SU-DHL-6 (cell line): ENCODE results near the gene WIPF3.
"Not testable (repeated sequence)": the region's sequence is repeated elsewhere in the genome, so short reads cannot be mapped to it uniquely, and the experiment has no call there.

Source experiments
- H2AFZ ChIP-seq: fragments of 200-600 bp; sonication (generic); 2 replicates; pipeline ENCODE4 v1.6.1; 2014; ENCODE audit warnings: low read depth, mild to moderate bottlenecking, moderate library complexity, mixed read lengths, antibody characterized with exemption, low read length; ENCODE audit not compliant: severe bottlenecking
- H3F3A ChIP-seq: fragments of 200-600 bp; shearing (Covaris generic); 2 replicates; pipeline ENCODE4 v1.6.0; 2016; ENCODE audit warnings: antibody characterized with exemption, mild to moderate bottlenecking; ENCODE audit not compliant: insufficient read depth
- H3K27ac ChIP-seq: fragments of 200-600 bp; sonication (generic); 2 replicates; pipeline ENCODE4 v1.5.1; 2016; ENCODE audit warnings: low read depth, mild to moderate bottlenecking, low read length, moderate library complexity, mixed read lengths
- H3K27me3 ChIP-seq: fragments of 200-600 bp; sonication (generic), shearing (Covaris generic); 2 replicates; pipeline ENCODE4 v1.6.0; 2014; ENCODE audit warnings: mild to moderate bottlenecking, low read length
- H3K36me3 ChIP-seq: fragments of 200-600 bp; sonication (generic); 2 replicates; pipeline ENCODE4 v1.6.1; 2014; ENCODE audit warnings: mild to moderate bottlenecking, low read length, mixed read lengths
- H3K4me2 ChIP-seq: fragments of 300-600, 200-600 bp; shearing (Covaris generic), sonication (generic); 2 replicates; pipeline ENCODE4 v1.6.0; 2014; ENCODE audit warnings: low read length, low read depth, mild to moderate bottlenecking; ENCODE audit not compliant: poor library complexity, severe bottlenecking
- H3K4me3 ChIP-seq: fragments of 200-600 bp; sonication (generic); 2 replicates; pipeline ENCODE4 v1.5.1; 2014; ENCODE audit warnings: antibody characterized with exemption, low read length, mild to moderate bottlenecking, mixed read lengths; ENCODE audit not compliant: insufficient read depth, poor library complexity, severe bottlenecking
- H3K79me2 ChIP-seq: fragments of 200-600 bp; sonication (generic); 2 replicates; pipeline ENCODE4 v1.6.1; 2014; ENCODE audit warnings: mild to moderate bottlenecking, low read length, moderate library complexity; ENCODE audit not compliant: insufficient read depth
- H3K9ac ChIP-seq: fragments of 200-600 bp; sonication (generic); 2 replicates; pipeline ENCODE4 v1.7.0; 2014; ENCODE audit warnings: mild to moderate bottlenecking, low read length
- H3K9me2 ChIP-seq: fragments of 200-600 bp; sonication (generic); replicated peaks from 2 replicates; pipeline ENCODE4 v1.6.1; 2014; ENCODE audit warnings: low read length; ENCODE audit not compliant: insufficient read depth
- H3K9me3 ChIP-seq: fragments of 200-600 bp; sonication (generic); 2 replicates; pipeline ENCODE4 v1.6.1; 2014; ENCODE audit warnings: low read length, mixed read lengths; ENCODE audit not compliant: insufficient read depth
- H4K20me1 ChIP-seq: fragments of 200-600 bp; sonication (generic); 2 replicates; pipeline ENCODE4 v1.6.1; 2014; ENCODE audit warnings: low read depth, mild to moderate bottlenecking, antibody characterized with exemption, low read length, moderate library complexity, mixed read lengths
- CTCF ChIP-seq: fragments of 200-600 bp; sonication (generic); IDR thresholded peaks from one replicate; pipeline ENCODE4 v1.5.1; 2017; ENCODE audit warnings: antibody characterized with exemption, mild to moderate bottlenecking, low read length, moderate library complexity; ENCODE audit not compliant: insufficient read depth, poor library complexity, severe bottlenecking
- EZH2phosphoT487 ChIP-seq: fragments of 200-600 bp; sonication (generic), shearing (Covaris generic); conservative IDR thresholded peaks from 2 replicates; pipeline ENCODE4 v1.6.1; 2018; ENCODE audit warnings: mild to moderate bottlenecking, antibody characterized with exemption, low read length, moderate library complexity, mixed read lengths

WIPF3 gene

DNA sequence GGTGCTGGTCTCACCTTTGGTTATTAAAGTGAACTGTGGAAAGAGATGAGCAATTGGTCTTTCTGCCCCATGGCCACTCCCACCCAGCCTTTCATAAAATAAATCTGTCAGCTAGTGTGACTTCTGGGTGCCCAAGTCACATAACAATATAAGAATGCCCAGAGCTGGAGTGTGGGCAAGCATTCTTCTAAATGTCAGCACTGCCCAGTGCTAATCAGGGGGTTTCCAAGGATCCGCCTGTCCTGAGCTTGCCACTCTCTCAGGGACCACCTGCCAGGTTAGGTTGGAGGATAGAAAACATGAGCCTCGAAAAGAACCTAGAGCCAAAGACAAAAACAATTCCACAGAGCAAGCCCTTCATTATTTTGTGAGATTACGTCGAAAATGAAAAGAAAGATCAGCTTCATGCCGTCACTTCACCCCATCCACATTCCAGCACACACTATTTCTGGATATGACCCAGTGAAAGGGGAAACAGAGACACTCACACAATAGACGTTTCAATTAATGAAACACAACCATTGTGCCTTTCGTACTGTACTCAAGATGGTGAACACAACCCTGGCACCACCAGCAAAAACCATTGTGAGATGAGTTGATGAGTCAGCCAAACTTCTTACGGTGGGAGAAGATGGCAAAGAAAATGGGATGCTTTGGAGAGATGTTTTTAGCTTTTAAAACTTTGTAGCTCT lies 152.5 kb downstream of the WIPF3 start:
- TF ChIP-seq EZH2phosphoT487 (no peak), CTCF (no peak)
- no peaks in the 10 kb centered on the region for H3K79me2 ChIP-seq
- H2AFZ ChIP-seq: no peak overlapping the region
- no peak overlapping the region for H3K4me3 ChIP-seq
- H3K9me2 ChIP-seq: no peaks in the 10 kb centered on the region
- H3K27me3 ChIP-seq: no peaks in the 10 kb centered on the region
- no peaks in the 10 kb centered on the region for H4K20me1 ChIP-seq
- H3K36me3 ChIP-seq: no peaks in the 10 kb centered on the region
- H3K4me2 ChIP-seq: no peak overlapping the region
- no peak overlapping the region for H3K9ac ChIP-seq
- H3K9me3 ChIP-seq: no peaks in the 10 kb centered on the region
- H3K27ac ChIP-seq: no peak overlapping the region
- H3F3A ChIP-seq: no peaks in the 10 kb centered on the region

GRCh38 chr7:29961611-29962010 lies 155.3 kb downstream of the WIPF3 start:
- H3K9ac ChIP-seq, H3K79me2 ChIP-seq, H4K20me1 ChIP-seq, H3K4me3 ChIP-seq, H3K27me3 ChIP-seq, H2AFZ ChIP-seq, H3K27ac ChIP-seq, H3K36me3 ChIP-seq, H3F3A ChIP-seq, H3K4me2 ChIP-seq, H3K9me2 ChIP-seq, H3K9me3 ChIP-seq: not testable (repeated sequence)

DNA sequence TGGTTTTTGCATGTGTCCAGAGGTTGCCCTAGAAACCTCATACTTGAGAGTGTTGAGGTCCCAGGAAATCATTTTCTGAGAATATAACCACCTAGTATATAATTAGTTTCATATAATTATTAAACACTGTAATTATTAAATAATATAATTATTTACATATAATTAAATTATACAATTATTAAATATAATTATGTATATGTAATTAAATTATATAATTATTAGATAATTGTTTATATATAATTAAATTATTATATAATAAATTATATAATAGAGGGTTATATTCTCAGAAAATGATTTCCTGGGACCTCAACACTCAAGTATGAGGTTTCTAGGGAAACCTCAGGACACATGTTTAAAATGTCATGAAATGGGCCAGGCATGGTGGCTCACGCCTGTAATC lies 155.7 kb downstream of the WIPF3 start:
- Histone ChIP-seq H3K27me3 (no peaks in the 10 kb centered on the region), H3K36me3 (no peaks in the 10 kb centered on the region), H3K9ac (no peak overlapping the region), H3K27ac (no peak overlapping the region), H3K9me3 (no peaks in the 10 kb centered on the region), H3F3A (no peaks in the 10 kb centered on the region), H3K79me2 (no peaks in the 10 kb centered on the region), H3K4me2 (no peak overlapping the region), H4K20me1 (no peaks in the 10 kb centered on the region), H3K9me2 (no peaks in the 10 kb centered on the region), H2AFZ (no peak overlapping the region), H3K4me3 (no peak overlapping the region)
- TF ChIP-seq EZH2phosphoT487: no peak

DNA sequence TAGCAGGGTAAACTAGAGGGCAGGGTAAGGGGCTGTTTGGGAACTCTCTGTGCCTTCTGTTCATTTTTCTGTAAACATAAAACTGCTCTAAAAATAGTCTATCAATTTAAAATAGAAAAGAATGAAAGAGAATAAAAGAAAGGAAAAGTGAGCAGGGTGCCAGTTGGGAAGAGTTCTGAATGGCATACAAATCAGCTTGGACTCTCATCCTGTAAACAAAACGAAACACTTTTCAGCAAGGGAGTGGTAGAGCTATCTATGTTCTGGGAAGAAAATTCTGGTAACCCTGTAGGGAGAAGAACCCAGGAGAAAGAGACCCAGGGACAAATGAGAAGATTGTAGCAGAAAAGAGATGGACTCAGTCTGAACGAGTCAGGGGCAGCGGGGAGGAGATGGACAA lies 158.7 kb downstream of the WIPF3 start:
- no peaks in the 10 kb centered on the region for H3K27me3 ChIP-seq

More for the DNA sequence above, 158.7 kb downstream of the WIPF3 start:
- Histone ChIP-seq H3K9ac (no peak overlapping the region), H3K36me3 (no peaks in the 10 kb centered on the region), H3K79me2 (no peaks in the 10 kb centered on the region), H4K20me1 (no peaks in the 10 kb centered on the region), H3K9me2 (no peaks in the 10 kb centered on the region), H2AFZ (no peak overlapping the region), H3K27ac (no peak overlapping the region), H3F3A (no peaks in the 10 kb centered on the region), H3K9me3 (no peaks in the 10 kb centered on the region), H3K4me3 (no peak overlapping the region), H3K4me2 (no peak overlapping the region)
- no peak for TF ChIP-seq EZH2phosphoT487
